GM21737 (cell line): Measurements from ENCODE around the gene BUB1.
"Not testable (repeated sequence)": the region's sequence is repeated elsewhere in the genome, so short reads cannot be mapped to it uniquely, and the experiment has no call there.

ENCODE experiments used
- ATAC-seq: cut with Tn5 transposase; IDR thresholded peaks from one replicate; pipeline ENCODE4 v1.9.1; 2021; ENCODE audit warnings: mild to moderate bottlenecking, moderate library complexity; ENCODE audit not compliant: unreplicated experiment

Gene BUB1

GRCh38 chr2:110660558-110660957, 17.3 kb downstream of the BUB1 start:
- no peak for ATAC-seq

GRCh38 chr2:110659248-110659647, 18.6 kb downstream of the BUB1 start:
- no peak for ATAC-seq

GRCh38 chr2:110657724-110658305, 20.0 kb downstream of the BUB1 start:
- ATAC-seq, result no peak

- ATAC-seq, result no peak
These were observed 22.2 kb downstream of the BUB1 start for GRCh38 chr2:110655701-110656100.

- ATAC-seq, result no peak
These were observed 24.0 kb downstream of the BUB1 start for GRCh38 chr2:110653861-110654260.

- ATAC-seq, result no peak
These were observed 27.5 kb downstream of the BUB1 start for GRCh38 chr2:110650346-110650745.

GRCh38 chr2:110647777-110648176, 30.1 kb downstream of the BUB1 start:
- no peak for ATAC-seq

GRCh38 chr2:110645616-110646015, 32.2 kb downstream of the BUB1 start:
- ATAC-seq, result no peak

GRCh38 chr2:110644357-110644756, 33.5 kb downstream of the BUB1 start:
- no peak for ATAC-seq

GRCh38 chr2:110642360-110642759, 35.5 kb downstream of the BUB1 start:
- no peak for ATAC-seq

- no peak for ATAC-seq
These were observed 37.9 kb downstream of the BUB1 start for GRCh38 chr2:110639972-110640371.

GRCh38 chr2:110638952-110639695, 38.7 kb downstream of the BUB1 start:
- no peak for ATAC-seq

- no peak for ATAC-seq
These were observed 39.9 kb downstream of the BUB1 start for GRCh38 chr2:110638004-110638403.

- ATAC-seq, result no peak
These were observed 40.8 kb downstream of the BUB1 start for GRCh38 chr2:110637093-110637492.

- ATAC-seq, result not testable (repeated sequence)
These were observed 41.8 kb downstream of the BUB1 start for GRCh38 chr2:110635949-110636628.

- ATAC-seq, result not testable (repeated sequence)
These were observed 50.5 kb downstream of the BUB1 start for GRCh38 chr2:110627348-110627747.

- not testable (repeated sequence) for ATAC-seq
These were observed 58.4 kb downstream of the BUB1 start for GRCh38 chr2:110619326-110619939.

- ATAC-seq, result not testable (repeated sequence)
These were observed 63.9 kb downstream of the BUB1 start for GRCh38 chr2:110613927-110614326.

- ATAC-seq, result not testable (repeated sequence)
These were observed 67.1 kb downstream of the BUB1 start for GRCh38 chr2:110610613-110611250.

GRCh38 chr2:110609843-110610612, 67.8 kb downstream of the BUB1 start:
- not testable (repeated sequence) for ATAC-seq
